ENCODE results near the gene TERT.

DNA sequence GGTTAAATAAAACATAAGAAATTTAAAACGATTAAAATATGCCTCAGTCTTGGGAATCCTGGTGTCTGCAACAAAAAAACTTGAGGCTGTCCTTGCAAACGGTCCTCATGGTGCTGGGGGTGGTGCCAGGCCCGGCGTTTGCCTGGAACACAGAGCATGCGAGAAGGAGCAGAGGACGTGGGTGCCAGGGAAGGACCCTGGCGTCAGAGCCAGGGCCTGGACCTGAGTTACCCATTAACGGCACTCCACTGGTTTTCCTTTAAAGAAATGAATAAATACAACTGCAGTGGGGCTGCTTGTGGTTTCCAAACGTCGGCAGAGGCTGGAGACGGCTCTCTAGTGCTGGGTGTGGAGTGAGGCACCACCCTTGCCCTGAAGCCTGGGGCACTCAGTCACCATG is 69.8 kb downstream of the TERT start, which contains the start of gene SLC6A18:
- no peak for TF ChIP-seq EZH2phosphoT487 (IDR thresholded peaks at IDR 0.05; ENCODE audit: insufficient read depth, low read depth)
- TF ChIP-seq EZH2 (IDR thresholded peaks at IDR 0.05; ENCODE audit: insufficient read depth, poor library complexity, severe bottlenecking) = no peak
